Right atrium auricular region (tissue), 2 donors: ENCODE measurements around the gene RSF1. TPM values are rescaled to one million over a fixed set of nuclear protein-coding genes. Genes with fewer than 3 reads are reported as not detected.

Experiments
- DNase-seq: peaks from one replicate; pipeline ENCODE4 v3.0.0-alpha.2; 2019; ENCODE audit warnings: low spot score
- H3K27ac ChIP-seq, 2 donors: fragments of 200-600 bp; sonication (generic); 1 replicate in 1 of 2; 2 replicates in 1 of 2; pipeline ENCODE4 v1.5.1; 2016 to 2019
- H3K27me3 ChIP-seq, 2 donors: fragments of 200-600 bp; sonication (generic); one replicate each; pipeline versions ENCODE4 v1.5.1 to v1.6.0; 2017 to 2019
- H3K36me3 ChIP-seq: fragments of 200-600 bp; sonication (generic); one replicate; pipeline ENCODE4 v1.5.1; 2016
- H3K4me1 ChIP-seq, 2 donors: fragments of 200-600 bp; sonication (generic); one replicate each; pipeline versions ENCODE4 v1.5.1 to v1.6.0; 2017 to 2019
- H3K4me3 ChIP-seq, 2 donors: fragments of 200-600 bp; sonication (generic); 1 replicate in 1 of 2; 2 replicates in 1 of 2; pipeline ENCODE4 v1.5.1; 2017 to 2019; ENCODE audit warnings: mild to moderate bottlenecking in 1 of 2, moderate library complexity in 1 of 2
- H3K9me3 ChIP-seq, 2 donors: fragments of 200-600 bp; sonication (generic); one replicate each; pipeline ENCODE4 v1.5.1; 2019
- CTCF ChIP-seq, 2 donors: fragments of 200-600 bp; sonication (generic); IDR thresholded peaks; one replicate each; pipeline ENCODE4 v1.5.1; 2019; ENCODE audit warnings: antibody characterized with exemption in 2 of 2
- total RNA-seq, 2 donors: library from RNA; depleted of rRNA; stranded (reverse); fragments of >200 nt; gene quantifications; one replicate each; pipeline ENCODE4 v1.1.0, GENCODE V29; 2016

RSF1 gene
- total RNA-seq, 2 donors from 2014 or later = 37.8 to 49.9 TPM

- TF ChIP-seq CTCF (IDR thresholded peaks at IDR 0.05) = no peak
- Histone ChIP-seq H3K27ac (no peak overlapping the region), H3K27me3 (no peaks in the 10 kb centered on the region), H3K4me1 (no peaks in the 10 kb centered on the region), H3K36me3 (peaks cover 12% of the 10 kb centered on the region), H3K4me3 (no peak overlapping the region), H3K9me3 (peaks cover 0 to 10% of the 10 kb centered on the region in 2 donors)
- no peak for DNase-seq
Measured at GRCh38 chr11:77729063-77729462, 91.5 kb downstream of the RSF1 start.

- H3K9me3 ChIP-seq = peaks cover 0 to 10% of the 10 kb centered on the region in 2 donors
- no peak for TF ChIP-seq CTCF (IDR thresholded peaks at IDR 0.05)
Measured at GRCh38 chr11:77728203-77728786, 92.2 kb downstream of the RSF1 start.

GRCh38 chr11:77726524-77726923, 94.0 kb downstream of the RSF1 start:
- H3K27me3 ChIP-seq = no peaks in the 10 kb centered on the region
- H3K4me1 ChIP-seq = no peaks in the 10 kb centered on the region
- no peak for TF ChIP-seq CTCF (IDR thresholded peaks at IDR 0.05)
- no peak for DNase-seq
- H3K4me3 ChIP-seq = no peak overlapping the region
- no peak overlapping the region for H3K27ac ChIP-seq
- peaks cover 17% of the 10 kb centered on the region for H3K36me3 ChIP-seq
- H3K9me3 ChIP-seq = peaks cover 0 to 10% of the 10 kb centered on the region in 2 donors

More at GRCh38 chr11:77728203-77728786, 92.2 kb downstream of the RSF1 start:
- H3K4me3 ChIP-seq = no peak overlapping the region
- H3K27ac ChIP-seq = no peak overlapping the region
- no peak for DNase-seq
- peaks cover 12% of the 10 kb centered on the region for H3K36me3 ChIP-seq
- no peaks in the 10 kb centered on the region for H3K4me1 ChIP-seq
- H3K27me3 ChIP-seq = no peaks in the 10 kb centered on the region

- Histone ChIP-seq H3K27me3 (no peaks in the 10 kb centered on the region), H3K4me3 (no peak overlapping the region), H3K4me1 (no peaks in the 10 kb centered on the region), H3K36me3 (peaks cover 17% of the 10 kb centered on the region), H3K27ac (no peak overlapping the region), H3K9me3 (peaks cover 0 to 2% of the 10 kb centered on the region in 2 donors)
- no peak for TF ChIP-seq CTCF (IDR thresholded peaks at IDR 0.05)
- no peak for DNase-seq
Measured at GRCh38 chr11:77725433-77725832, 95.1 kb downstream of the RSF1 start.

GRCh38 chr11:77724636-77725035, 95.9 kb downstream of the RSF1 start:
- no peak overlapping the region for H3K27ac ChIP-seq
- no peak overlapping the region for H3K4me3 ChIP-seq
- H3K4me1 ChIP-seq = no peaks in the 10 kb centered on the region
- DNase-seq = no peak
- no peaks in the 10 kb centered on the region for H3K27me3 ChIP-seq
- TF ChIP-seq CTCF (IDR thresholded peaks at IDR 0.05) = no peak
- H3K36me3 ChIP-seq = peaks cover 17% of the 10 kb centered on the region
- no peaks in the 10 kb centered on the region for H3K9me3 ChIP-seq

- TF ChIP-seq CTCF (IDR thresholded peaks at IDR 0.05) = no peak
- Histone ChIP-seq H3K36me3 (peaks cover 17% of the 10 kb centered on the region), H3K4me3 (no peak overlapping the region), H3K4me1 (no peaks in the 10 kb centered on the region), H3K27ac (no peak overlapping the region), H3K9me3 (no peaks in the 10 kb centered on the region), H3K27me3 (no peaks in the 10 kb centered on the region)
- no peak for DNase-seq
Measured at GRCh38 chr11:77723024-77723423, 97.5 kb downstream of the RSF1 start.
